ENCODE measurements around the gene NAA60. TPM values are rescaled to one million over a fixed set of nuclear protein-coding genes. Genes with fewer than 3 reads are reported as not detected.

The NAA60 gene
- total RNA-seq, 4 donors from 2014 or later = 17.0 to 31.7 (median 26.5) TPM

DNA sequence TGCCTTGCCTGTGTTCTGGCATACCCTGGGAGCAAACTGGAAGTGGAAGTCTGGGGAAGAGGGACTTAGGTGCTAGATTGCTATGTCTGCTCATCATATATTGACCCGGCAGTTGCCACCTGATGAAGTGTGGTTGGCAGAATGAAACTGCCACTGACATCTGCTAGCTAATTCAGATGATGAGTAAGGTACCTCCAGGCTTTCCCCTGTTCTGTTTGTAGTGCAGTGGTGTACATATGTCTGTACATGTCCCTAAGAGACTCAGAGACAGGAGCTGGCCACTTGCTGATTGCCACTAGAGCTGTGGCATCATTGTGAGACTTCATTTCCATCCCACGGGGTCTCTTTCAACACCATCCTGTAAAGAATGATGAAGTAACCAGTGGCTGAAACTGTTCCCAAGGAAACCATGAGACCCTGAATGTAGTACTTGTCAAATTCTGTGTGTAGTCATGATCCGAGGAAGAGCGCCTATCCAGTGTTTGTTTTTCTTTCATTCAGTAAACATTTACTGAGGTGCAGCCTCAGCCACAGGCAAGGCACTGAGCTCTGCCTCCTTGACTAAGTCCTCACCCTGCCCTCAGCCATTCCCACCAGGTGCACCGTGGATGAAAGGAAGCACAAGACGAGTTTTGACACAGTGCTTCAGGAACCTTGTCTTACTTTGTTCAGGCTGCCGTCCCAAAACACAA lies 70.6 kb downstream of the NAA60 start:
- TF ChIP-seq, protein P1, sequence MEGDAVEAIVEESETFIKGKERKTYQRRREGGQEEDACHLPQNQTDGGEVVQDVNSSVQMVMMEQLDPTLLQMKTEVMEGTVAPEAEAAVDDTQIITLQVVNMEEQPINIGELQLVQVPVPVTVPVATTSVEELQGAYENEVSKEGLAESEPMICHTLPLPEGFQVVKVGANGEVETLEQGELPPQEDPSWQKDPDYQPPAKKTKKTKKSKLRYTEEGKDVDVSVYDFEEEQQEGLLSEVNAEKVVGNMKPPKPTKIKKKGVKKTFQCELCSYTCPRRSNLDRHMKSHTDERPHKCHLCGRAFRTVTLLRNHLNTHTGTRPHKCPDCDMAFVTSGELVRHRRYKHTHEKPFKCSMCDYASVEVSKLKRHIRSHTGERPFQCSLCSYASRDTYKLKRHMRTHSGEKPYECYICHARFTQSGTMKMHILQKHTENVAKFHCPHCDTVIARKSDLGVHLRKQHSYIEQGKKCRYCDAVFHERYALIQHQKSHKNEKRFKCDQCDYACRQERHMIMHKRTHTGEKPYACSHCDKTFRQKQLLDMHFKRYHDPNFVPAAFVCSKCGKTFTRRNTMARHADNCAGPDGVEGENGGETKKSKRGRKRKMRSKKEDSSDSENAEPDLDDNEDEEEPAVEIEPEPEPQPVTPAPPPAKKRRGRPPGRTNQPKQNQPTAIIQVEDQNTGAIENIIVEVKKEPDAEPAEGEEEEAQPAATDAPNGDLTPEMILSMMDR (IDR thresholded peaks at IDR 0.05) = no peak
- ATAC-seq (ENCODE audit: low FRiP score) (no peak), DNase-seq (ENCODE audit: low spot score) (no peak)

DNA sequence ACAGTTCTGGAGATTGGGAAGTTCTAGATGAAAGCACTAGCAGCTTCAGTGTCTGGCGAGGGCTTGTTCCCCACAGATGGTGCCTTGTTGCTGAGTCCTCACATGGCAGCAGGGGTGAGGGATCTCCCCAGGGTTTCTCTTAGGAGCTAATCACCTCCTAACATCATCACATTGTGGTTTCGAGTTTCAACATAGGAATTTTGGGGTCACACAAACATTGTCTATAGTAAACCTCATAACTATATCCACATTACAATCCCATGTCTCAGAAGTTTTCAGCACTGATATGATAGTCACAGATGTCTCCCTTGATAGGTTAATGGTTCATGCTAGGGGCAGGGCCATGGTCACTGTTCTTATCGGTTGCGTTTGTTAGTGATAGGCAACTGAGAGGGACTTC lies 71.1 kb downstream of the NAA60 start:
- ATAC-seq (ENCODE audit: low FRiP score) = no peak
- TF ChIP-seq, protein P1 (IDR thresholded peaks at IDR 0.05) = no peak
- no peak for DNase-seq (ENCODE audit: low spot score)

DNA sequence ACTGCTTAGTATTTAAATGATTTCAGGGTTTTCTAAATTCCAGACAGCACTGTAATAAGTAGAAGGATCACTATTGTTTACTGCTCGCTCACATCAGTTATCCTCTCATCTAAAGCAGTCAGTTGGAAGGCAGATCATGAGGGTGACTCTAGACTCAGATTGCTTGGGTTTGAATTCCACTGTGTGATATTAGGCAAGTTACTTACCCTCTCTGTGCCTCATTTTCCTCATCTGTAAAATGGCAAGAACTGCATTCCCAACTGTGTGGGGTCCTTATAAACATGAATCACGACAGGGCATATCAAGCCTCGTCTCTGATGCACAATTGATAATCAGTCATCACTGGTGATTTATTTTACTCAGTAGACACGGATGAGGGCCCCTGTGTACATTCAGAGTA lies 72.4 kb downstream of the NAA60 start:
- ATAC-seq (ENCODE audit: low FRiP score) = no peak
- no peak for DNase-seq (ENCODE audit: low spot score)
- TF ChIP-seq, protein P1 (IDR thresholded peaks at IDR 0.05) = no peak

DNA sequence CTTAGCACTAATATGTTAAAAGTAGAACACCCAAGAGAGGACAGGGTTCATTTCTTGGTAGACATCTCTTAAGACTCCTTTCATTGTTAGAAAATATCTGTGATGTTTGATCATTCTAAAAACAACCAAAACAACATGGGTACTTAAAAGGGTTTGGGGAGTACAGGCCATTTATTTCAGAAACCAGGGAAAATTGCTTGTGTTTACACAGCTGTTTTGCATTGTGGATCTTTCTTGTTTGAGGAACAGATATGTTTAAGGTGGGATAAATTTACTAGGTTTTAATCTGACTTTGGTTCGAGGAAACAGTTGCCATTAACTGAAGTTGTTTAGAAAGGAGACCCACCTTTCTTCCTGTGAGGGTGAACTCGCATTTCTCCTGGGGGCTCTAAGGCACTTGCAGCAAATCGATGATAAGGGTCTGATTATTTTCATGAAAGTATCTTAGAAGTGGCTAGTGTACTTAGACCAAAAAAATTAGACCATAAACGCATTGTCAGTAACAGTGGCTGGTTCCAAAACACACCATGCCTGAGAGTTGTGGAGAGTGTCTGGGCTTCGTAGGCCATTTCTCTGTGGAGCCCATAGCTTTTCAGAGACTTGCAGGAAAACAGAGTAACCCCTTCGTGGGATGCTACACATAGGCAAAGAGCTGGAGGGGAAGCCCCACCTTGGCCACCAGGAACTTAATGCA lies 75.0 kb downstream of the NAA60 start:
- DNase-seq (ENCODE audit: low spot score) (no peak), ATAC-seq (ENCODE audit: low FRiP score) (no peak)
- TF ChIP-seq, protein P1 (IDR thresholded peaks at IDR 0.05) = no peak

DNA sequence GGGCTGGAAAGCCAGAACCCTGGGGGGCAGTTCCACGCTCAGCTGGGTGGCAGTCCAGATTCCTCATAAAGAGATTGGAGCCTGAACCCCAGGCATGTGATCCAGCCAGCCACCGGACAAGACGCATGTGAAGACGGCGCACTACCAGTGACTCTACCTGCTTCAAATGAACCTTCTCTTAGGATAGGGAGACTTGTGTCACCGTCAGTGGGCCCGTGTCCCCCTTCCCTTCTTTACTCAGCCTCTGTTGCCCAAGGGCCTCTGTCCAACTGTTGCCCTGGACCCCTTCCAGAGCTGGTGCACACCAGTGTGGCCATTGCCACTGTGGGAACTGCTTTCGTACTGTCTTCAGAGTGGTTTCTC lies 75.5 kb downstream of the NAA60 start:
- TF ChIP-seq, protein P1 (IDR thresholded peaks at IDR 0.05) = no peak
- ATAC-seq (ENCODE audit: low FRiP score) (no peak), DNase-seq (ENCODE audit: low spot score) (no peak)

GRCh38 chr16:3519581-3519980 lies 76.1 kb downstream of the NAA60 start:
- ATAC-seq (ENCODE audit: low FRiP score) = no peak
- TF ChIP-seq, protein P1 (IDR thresholded peaks at IDR 0.05) = no peak

GRCh38 chr16:3520413-3520812 lies 76.9 kb downstream of the NAA60 start:
- no peak for DNase-seq (ENCODE audit: low spot score)
- TF ChIP-seq, protein P1 (IDR thresholded peaks at IDR 0.05) = no peak
- no peak for ATAC-seq (ENCODE audit: low FRiP score)

More at GRCh38 chr16:3519581-3519980, 76.1 kb downstream of the NAA60 start:
- no peak for DNase-seq (ENCODE audit: low spot score)
